HepG2 (cell line): ENCODE measurements around the gene IL36B. TPM values are rescaled to one million over a fixed set of nuclear protein-coding genes. Genes with fewer than 3 reads are reported as not detected.

Experiments
- ATAC-seq: fragments of 200-7000 bp; cut with Tn5 transposase; 3 replicates; pipeline ENCODE4 v1.9.1; 2020; ENCODE audit warnings: mild to moderate bottlenecking, moderate library complexity
- BruUV-seq: library from RNA; stranded (reverse); fragments of 400-500 nt; replicated peaks from 2 replicates; lab custom pipeline; 2021; lab: Mats Ljungman, UMichigan
- CTCF ChIA-PET: fragments of 300-600 bp; formaldehyde crosslinking; extraction: SDS; loops from one replicate; lab custom pipeline; 2021; ENCODE audit warnings: low total read pairs, inconsistent platforms, low intra/inter-chr PET ratio; lab: Yijun Ruan, JAX
- POLR2A ChIA-PET: fragments of 350-600 bp; sonication (Branson Sonifier 250); formaldehyde crosslinking; loops from one replicate; lab custom pipeline; 2020; ENCODE audit warnings: antibody characterized with exemption, inconsistent platforms; lab: Yijun Ruan, JAX
- DNase-seq: peaks from one replicate; pipeline ENCODE4 v3.0.0-alpha.2; 2015; ENCODE audit warnings: low spot score
- FAIRE-seq: peaks from 3 replicates; lab custom pipeline; 2011; peaks lifted over from hg19 to GRCh38; lab: Jason Lieb, UNC
- H2AFZ ChIP-seq: one replicate; pipeline ENCODE4 v1.6.1; 2011; ENCODE audit warnings: low read length, inconsistent platforms
- H3K27ac ChIP-seq: fragments of 300-600 bp; 3 replicates; pipeline ENCODE4 v1.8.0; 2011; ENCODE audit warnings: mixed run types, mild to moderate bottlenecking, mixed read lengths, low read length, inconsistent platforms; ENCODE audit not compliant: insufficient read depth; ENCODE audit errors: extremely low read length
- H3K27me3 ChIP-seq, 2 experiments: fragments of 200-600 bp in 1 of 2; 2 replicates in 1 of 2; 3 replicates in 1 of 2; pipeline versions ENCODE4 v1.6.0 to v1.8.0; 2011; ENCODE audit warnings: low read length in 2 of 2, mild to moderate bottlenecking in 2 of 2, moderate library complexity in 2 of 2, inconsistent platforms in 1 of 2; ENCODE audit not compliant: insufficient read depth in 2 of 2, control insufficient read depth in 1 of 2
- H3K36me3 ChIP-seq, 2 experiments: fragments of 200-600 bp in 1 of 2; replicated peaks in 1 of 2; 2 replicates in 1 of 2; 3 replicates in 1 of 2; pipeline versions ENCODE4 v1.5.1 to v1.8.0; 2011; ENCODE audit warnings: low read length in 2 of 2, inconsistent platforms in 1 of 2; ENCODE audit not compliant: insufficient read depth in 2 of 2, control insufficient read depth in 1 of 2
- H3K4me1 ChIP-seq: 2 replicates; pipeline ENCODE4 v1.5.1; 2012; ENCODE audit warnings: low read length, inconsistent platforms; ENCODE audit not compliant: insufficient read depth
- H3K4me2 ChIP-seq: 2 replicates; pipeline ENCODE4 v1.6.0; 2011; ENCODE audit warnings: low read depth, low read length, inconsistent platforms
- H3K4me3 ChIP-seq, 3 experiments: fragments of 200-600 bp in 1 of 3; sonication (generic), shearing (Covaris generic) in 1 of 3; replicated peaks in 1 of 3; 2 replicates each; pipeline ENCODE4 v1.5.1; 2011 to 2016; ENCODE audit warnings: low read length in 3 of 3, inconsistent platforms in 2 of 3, low read depth in 2 of 3, mild to moderate bottlenecking in 2 of 3, control low read depth in 1 of 3, mixed read lengths in 1 of 3; ENCODE audit not compliant: insufficient read depth in 1 of 3
- H3K79me2 ChIP-seq: one replicate; pipeline ENCODE4 v1.6.1; 2011; ENCODE audit warnings: low read length, inconsistent platforms; ENCODE audit not compliant: insufficient read depth
- H3K9ac ChIP-seq: 2 replicates; pipeline ENCODE4 v1.6.0; 2011; ENCODE audit warnings: mild to moderate bottlenecking, low read depth, low read length, inconsistent platforms; ENCODE audit not compliant: insufficient read depth
- H3K9me3 ChIP-seq: 2 replicates; pipeline ENCODE4 v1.5.1; 2012; ENCODE audit warnings: mild to moderate bottlenecking, low read length
- H4K20me1 ChIP-seq: 2 replicates; pipeline ENCODE4 v1.6.0; 2011; ENCODE audit warnings: inconsistent platforms, mild to moderate bottlenecking, low read length, moderate library complexity; ENCODE audit not compliant: insufficient read depth
- BATF2 ChIP-seq: sonication (generic); formaldehyde crosslinking; IDR thresholded peaks from 2 replicates; pipeline ENCODE4 v1.8.0; 2022; ENCODE audit warnings: mild to moderate bottlenecking, missing genetic modification reagents, moderate library complexity
- HOXA3 ChIP-seq: sonication (generic); formaldehyde crosslinking; IDR thresholded peaks from 2 replicates; pipeline ENCODE4 v1.5.0; 2020; ENCODE audit warnings: missing genetic modification reagents
- MIER2 ChIP-seq: IDR thresholded peaks from 2 replicates; pipeline ENCODE4 v1.6.1; 2016; ENCODE audit warnings: missing biosample characterization, missing genetic modification reagents
- NFIC ChIP-seq: IDR thresholded peaks from 2 replicates; pipeline ENCODE4 v1.6.1; 2012; ENCODE audit warnings: mild to moderate bottlenecking, low read length, inconsistent platforms
- RCOR2 ChIP-seq: IDR thresholded peaks from 2 replicates; pipeline ENCODE4 v1.6.1; 2016; ENCODE audit warnings: missing biosample characterization, missing genetic modification reagents
- SNAPC5 ChIP-seq: sonication (generic); formaldehyde crosslinking; IDR thresholded peaks from 2 replicates; pipeline ENCODE4 v1.8.1; 2023; ENCODE audit warnings: mild to moderate bottlenecking, missing genetic modification reagents, borderline replicate concordance
- SOX6 ChIP-seq, 2 experiments: fragments of 450-650 bp in 1 of 2; sonication (generic) in 1 of 2; formaldehyde crosslinking in 1 of 2; IDR thresholded peaks; 2 replicates each; pipeline versions ENCODE4 v1.4.0 to v1.6.1; 2017 to 2020; ENCODE audit warnings: antibody characterized with exemption in 1 of 2, mild to moderate bottlenecking in 1 of 2, missing genetic modification reagents in 1 of 2
- XBP1 ChIP-seq: sonication (generic); formaldehyde crosslinking; IDR thresholded peaks from 2 replicates; pipeline ENCODE4 v1.5.0; 2020; ENCODE audit warnings: missing genetic modification reagents
- ZNF18 ChIP-seq: sonication (generic); formaldehyde crosslinking; IDR thresholded peaks from 2 replicates; pipeline ENCODE4 v1.8.0; 2022; ENCODE audit warnings: mild to moderate bottlenecking, missing genetic modification reagents; ENCODE audit not compliant: insufficient replicate concordance
- ZNF264 ChIP-seq: sonication (generic); formaldehyde crosslinking; IDR thresholded peaks from 2 replicates; pipeline ENCODE4 v1.4.0; 2020; ENCODE audit warnings: missing genetic modification reagents
- ZNF331 ChIP-seq: sonication (generic); formaldehyde crosslinking; IDR thresholded peaks from 2 replicates; pipeline ENCODE4 v1.4.0; 2020; ENCODE audit warnings: missing genetic modification reagents
- ZNF784 ChIP-seq: sonication (generic); formaldehyde crosslinking; IDR thresholded peaks from 2 replicates; pipeline ENCODE4 v1.5.1; 2020; ENCODE audit warnings: missing genetic modification reagents, mild to moderate bottlenecking, borderline replicate concordance
- ZNF788 ChIP-seq: sonication (generic); formaldehyde crosslinking; IDR thresholded peaks from 2 replicates; pipeline ENCODE4 v1.5.0; 2020; ENCODE audit warnings: mild to moderate bottlenecking, missing genetic modification reagents, borderline replicate concordance
- WGBS: methylation state at CpG from one replicate; pipeline ENCODE4 v1.1.6; 2017; ENCODE audit warnings: low lambda C conversion rate; 5-methylcytosine and 5-hydroxymethylcytosine counted together
- in situ Hi-C: cut with HindIII; loops from 2 replicates; pipeline ENCODE4 v1.10.0; 2017; ENCODE audit warnings: low pct_unique_long_range_greater_than_20kb; ENCODE audit not compliant: extremely low pct_ligation_motif_present
- intact Hi-C: fragments of 100-400 bp; cut with micrococcal nuclease; formaldehyde crosslinking; loops from one replicate; pipeline ENCODE4 v1.10.0; 2022; ENCODE audit not compliant: unreplicated experiment
- polyA plus RNA-seq, 8 experiments: library from polyadenylated mRNA; depleted of rRNA in 3 of 8; stranded (reverse) in 7 of 8; unstranded in 1 of 8; fragments of >200 nt; fragmentation: Illumina TruSeq in 4 of 8; extraction: Trizol in 4 of 8; gene quantifications; 2 replicates each; pipeline versions ENCODE4 v1.2.1 to v1.2.3, GENCODE V29; 2011 to 2016; ENCODE audit warnings: low read depth in 4 of 8, missing spikeins in 1 of 8, mixed read lengths in 1 of 8; ENCODE audit not compliant: insufficient read depth in 1 of 8
- total RNA-seq, 5 experiments: library from RNA; depleted of rRNA; stranded (reverse); fragments of >200 nt; fragmentation: Illumina TruSeq; extraction: Trizol; gene quantifications; 2 replicates each; pipeline ENCODE4 v1.2.3, GENCODE V29; 2016; ENCODE audit warnings: low read depth in 1 of 5

Gene IL36B
- total and polyA plus RNA-seq, 2 of the 13 experiments (the other 11 are each of a cell fraction or from before 2014, with no cell fraction given), result not detected

GRCh38 chr2:112993831-112994230 lies 58.8 kb downstream of the IL36B start (continued):
- peak; percentile 53; the same call in 1 of the 2 replicates for TF ChIP-seq HOXA3 (CRISPR knock-in tag)
- peak; percentile 49; the same call in 1 of the 2 replicates for TF ChIP-seq ZNF264
- TF ChIP-seq ZNF331 (CRISPR knock-in tag), result peak; percentile 26; the same call in 1 of the 2 replicates
- TF ChIP-seq SOX6 (IDR thresholded peaks at IDR 0.05), result no peak
- peak; percentile 49; the same call in 1 of the 2 replicates for TF ChIP-seq SOX6 (CRISPR knock-in tag; IDR thresholded peaks at IDR 0.05)

GRCh38 chr2:112989611-112990010 lies 63.1 kb downstream of the IL36B start:
- Histone ChIP-seq H3K27me3 (no peaks in the 10 kb centered on the region), H3K79me2 (no peaks in the 10 kb centered on the region), H3K4me2 (no peak overlapping the region), H2AFZ (no peak overlapping the region), H4K20me1 (no peaks in the 10 kb centered on the region), H3K27ac (no peak overlapping the region), H3K9ac (no peak overlapping the region), H3K4me3 (no peak overlapping the region), H3K4me1 (peaks cover 14% of the 10 kb centered on the region), H3K9me3 (no peaks in the 10 kb centered on the region), H3K36me3 (no peaks in the 10 kb centered on the region)
- ChIA-PET CTCF (no interaction called here), POLR2A (no interaction called here)
- ATAC-seq (no peak), FAIRE-seq (no peak), DNase-seq (no peak)
- intact Hi-C loops (no loop called here), in situ Hi-C loops (no loop called here)
- no TSS peak for BruUV-seq
- 10% methylated on average over 3 of the region's 3 CpGs for WGBS
- TF ChIP-seq XBP1 (CRISPR knock-in tag) (no peak), RCOR2 (CRISPR knock-in tag) (no peak), ZNF784 (no peak), BATF2 (CRISPR knock-in tag) (no peak), ZNF788 (CRISPR knock-in tag) (no peak), SNAPC5 (CRISPR knock-in tag) (no peak), MIER2 (CRISPR knock-in tag) (no peak), ZNF18 (CRISPR knock-in tag) (no peak), NFIC (no peak)
